ENCODE data around the gene OR4F15. TPM values are rescaled to one million over a fixed set of nuclear protein-coding genes. Genes with fewer than 3 reads are reported as not detected.

Gene OR4F15
- total RNA-seq, 1 donor from 2014 or later, result not detected

DNA sequence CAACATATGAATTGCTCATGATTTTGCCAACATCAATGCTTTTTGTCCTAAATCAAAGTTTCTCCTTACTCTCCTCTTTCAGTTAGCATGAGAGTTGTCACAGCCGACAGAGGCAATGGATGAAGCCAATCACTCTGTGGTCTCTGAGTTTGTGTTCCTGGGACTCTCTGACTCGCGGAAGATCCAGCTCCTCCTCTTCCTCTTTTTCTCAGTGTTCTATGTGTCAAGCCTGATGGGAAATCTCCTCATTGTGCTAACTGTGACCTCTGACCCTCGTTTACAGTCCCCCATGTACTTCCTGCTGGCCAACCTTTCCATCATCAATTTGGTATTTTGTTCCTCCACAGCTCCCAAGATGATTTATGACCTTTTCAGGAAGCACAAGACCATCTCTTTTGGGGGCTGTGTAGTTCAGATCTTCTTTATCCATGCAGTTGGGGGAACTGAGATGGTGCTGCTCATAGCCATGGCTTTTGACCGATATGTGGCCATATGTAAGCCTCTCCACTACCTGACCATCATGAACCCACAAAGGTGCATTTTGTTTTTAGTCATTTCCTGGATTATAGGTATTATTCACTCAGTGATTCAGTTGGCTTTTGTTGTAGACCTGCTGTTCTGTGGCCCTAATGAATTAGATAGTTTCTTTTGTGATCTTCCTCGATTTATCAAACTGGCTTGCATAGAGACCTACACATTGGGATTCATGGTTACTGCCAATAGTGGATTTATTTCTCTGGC is 6.2 kb upstream of the OR4F15 start:
- Mint-ChIP-seq H3K4me1 (ENCODE audit: unreplicated experiment) (no peaks in the 10 kb centered on the region), H3K9me3 (ENCODE audit: unreplicated experiment) (no peaks in the 10 kb centered on the region), H3K27me3 (ENCODE audit: unreplicated experiment) (peaks cover 13% of the 10 kb centered on the region), H3K4me3 (ENCODE audit: unreplicated experiment) (no peak overlapping the region), H3K27ac (ENCODE audit: unreplicated experiment) (no peak overlapping the region), H3K36me3 (ENCODE audit: unreplicated experiment) (no peaks in the 10 kb centered on the region)
- DNase-seq (ENCODE audit: extremely low spot score, unreplicated experiment), result no peak
- TF ChIP-seq, protein P1, sequence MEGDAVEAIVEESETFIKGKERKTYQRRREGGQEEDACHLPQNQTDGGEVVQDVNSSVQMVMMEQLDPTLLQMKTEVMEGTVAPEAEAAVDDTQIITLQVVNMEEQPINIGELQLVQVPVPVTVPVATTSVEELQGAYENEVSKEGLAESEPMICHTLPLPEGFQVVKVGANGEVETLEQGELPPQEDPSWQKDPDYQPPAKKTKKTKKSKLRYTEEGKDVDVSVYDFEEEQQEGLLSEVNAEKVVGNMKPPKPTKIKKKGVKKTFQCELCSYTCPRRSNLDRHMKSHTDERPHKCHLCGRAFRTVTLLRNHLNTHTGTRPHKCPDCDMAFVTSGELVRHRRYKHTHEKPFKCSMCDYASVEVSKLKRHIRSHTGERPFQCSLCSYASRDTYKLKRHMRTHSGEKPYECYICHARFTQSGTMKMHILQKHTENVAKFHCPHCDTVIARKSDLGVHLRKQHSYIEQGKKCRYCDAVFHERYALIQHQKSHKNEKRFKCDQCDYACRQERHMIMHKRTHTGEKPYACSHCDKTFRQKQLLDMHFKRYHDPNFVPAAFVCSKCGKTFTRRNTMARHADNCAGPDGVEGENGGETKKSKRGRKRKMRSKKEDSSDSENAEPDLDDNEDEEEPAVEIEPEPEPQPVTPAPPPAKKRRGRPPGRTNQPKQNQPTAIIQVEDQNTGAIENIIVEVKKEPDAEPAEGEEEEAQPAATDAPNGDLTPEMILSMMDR (IDR thresholded peaks at IDR 0.05), result no peak

- Mint-ChIP-seq H3K27me3 (ENCODE audit: unreplicated experiment) (peaks cover 13% of the 10 kb centered on the region), H3K4me1 (ENCODE audit: unreplicated experiment) (no peaks in the 10 kb centered on the region)
- TF ChIP-seq, protein P1 (IDR thresholded peaks at IDR 0.05), result no peak
Observed at GRCh38 chr15:101807345-101807945, 4.6 kb upstream of the OR4F15 start.

DNA sequence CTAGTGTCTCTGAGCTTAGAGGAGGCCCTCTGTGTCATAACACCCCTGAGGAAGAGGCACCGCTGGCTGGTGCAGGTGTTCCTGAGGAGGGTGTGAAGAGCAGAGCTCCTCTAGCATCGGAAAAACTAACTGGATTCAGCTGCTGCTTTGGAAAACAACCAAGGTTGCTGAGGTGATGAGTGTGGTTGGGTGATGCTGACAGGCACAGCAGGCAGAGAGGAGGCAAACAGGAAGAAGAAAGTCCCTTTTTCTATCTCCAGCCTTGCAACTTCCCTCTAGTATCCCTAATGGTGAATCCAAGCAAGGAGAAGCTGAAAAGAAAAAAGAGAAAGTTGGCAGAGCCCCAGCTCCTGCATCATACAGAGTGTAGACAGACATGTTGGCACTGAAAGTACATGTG is 3.8 kb upstream of the OR4F15 start:
- TF ChIP-seq, protein P1 (IDR thresholded peaks at IDR 0.05), result no peak
- no peak overlapping the region for H3K4me3 Mint-ChIP-seq (ENCODE audit: unreplicated experiment)
- peaks cover 12% of the 10 kb centered on the region for H3K27me3 Mint-ChIP-seq (ENCODE audit: unreplicated experiment)
- no peaks in the 10 kb centered on the region for H3K9me3 Mint-ChIP-seq (ENCODE audit: unreplicated experiment)
- no peak for DNase-seq (ENCODE audit: extremely low spot score, unreplicated experiment)
- H3K36me3 Mint-ChIP-seq (ENCODE audit: unreplicated experiment), result no peaks in the 10 kb centered on the region
- H3K27ac Mint-ChIP-seq (ENCODE audit: unreplicated experiment), result no peak overlapping the region
- H3K4me1 Mint-ChIP-seq (ENCODE audit: unreplicated experiment), result no peaks in the 10 kb centered on the region

More at GRCh38 chr15:101807345-101807945, 4.6 kb upstream of the OR4F15 start:
- H3K36me3 Mint-ChIP-seq (ENCODE audit: unreplicated experiment), result no peaks in the 10 kb centered on the region
- no peaks in the 10 kb centered on the region for H3K9me3 Mint-ChIP-seq (ENCODE audit: unreplicated experiment)
- no peak for DNase-seq (ENCODE audit: extremely low spot score, unreplicated experiment)
- H3K4me3 Mint-ChIP-seq (ENCODE audit: unreplicated experiment), result no peak overlapping the region
- no peak overlapping the region for H3K27ac Mint-ChIP-seq (ENCODE audit: unreplicated experiment)

DNA sequence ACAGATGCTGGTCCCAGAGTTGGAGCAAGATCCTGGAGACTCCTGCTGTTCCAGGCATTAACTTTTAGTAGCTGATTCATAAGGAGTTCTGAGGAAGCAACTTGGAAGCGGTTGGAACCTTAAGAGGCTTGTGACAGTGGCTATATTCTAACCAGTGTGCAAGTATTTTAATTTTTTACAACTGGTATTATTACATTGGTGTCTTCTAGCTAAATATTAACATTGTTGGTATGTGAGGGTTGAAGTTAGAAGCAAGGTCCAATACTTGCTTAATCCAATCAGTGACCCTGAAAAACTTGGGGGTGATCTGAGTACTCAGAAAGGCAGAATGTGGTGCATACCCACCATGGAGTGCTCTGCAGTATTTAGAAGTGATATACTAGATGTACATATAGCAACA is 1.5 kb upstream of the OR4F15 start:
- Mint-ChIP-seq H3K4me3 (ENCODE audit: unreplicated experiment) (no peak overlapping the region), H3K27me3 (ENCODE audit: unreplicated experiment) (peaks cover 2% of the 10 kb centered on the region), H3K27ac (ENCODE audit: unreplicated experiment) (no peak overlapping the region), H3K4me1 (ENCODE audit: unreplicated experiment) (no peaks in the 10 kb centered on the region), H3K9me3 (ENCODE audit: unreplicated experiment) (no peaks in the 10 kb centered on the region), H3K36me3 (ENCODE audit: unreplicated experiment) (no peaks in the 10 kb centered on the region)
- TF ChIP-seq, protein P1 (IDR thresholded peaks at IDR 0.05), result no peak
- DNase-seq (ENCODE audit: extremely low spot score, unreplicated experiment), result no peak

GRCh38 chr15:101810876-101811275 is 1.1 kb upstream of the OR4F15 start:
- no peak for DNase-seq (ENCODE audit: extremely low spot score, unreplicated experiment)
- H3K27me3 Mint-ChIP-seq (ENCODE audit: unreplicated experiment), result peaks cover 2% of the 10 kb centered on the region

More at GRCh38 chr15:101810876-101811275, 1.1 kb upstream of the OR4F15 start:
- H3K9me3 Mint-ChIP-seq (ENCODE audit: unreplicated experiment), result no peaks in the 10 kb centered on the region
- no peaks in the 10 kb centered on the region for H3K36me3 Mint-ChIP-seq (ENCODE audit: unreplicated experiment)
- no peak overlapping the region for H3K4me3 Mint-ChIP-seq (ENCODE audit: unreplicated experiment)
- no peaks in the 10 kb centered on the region for H3K4me1 Mint-ChIP-seq (ENCODE audit: unreplicated experiment)
- TF ChIP-seq, protein P1 (IDR thresholded peaks at IDR 0.05), result no peak
- no peak overlapping the region for H3K27ac Mint-ChIP-seq (ENCODE audit: unreplicated experiment)

All from osteocyte (in vitro differentiated cells).